SK-N-SH treated with all-trans-retinoic acid at 6 μM for 48 hours (cell line): ENCODE results near the gene RUFY3.

ENCODE experiments used
- BACH2 ChIP-seq: fragments of 250-450 bp; sonication (Bioruptor Pico); IDR thresholded peaks from 2 replicates; pipeline ENCODE4 v1.9.0; 2021; ENCODE audit warnings: mild to moderate bottlenecking, borderline replicate concordance
- ISL1 ChIP-seq: fragments of 250-450 bp; sonication (Bioruptor Pico); IDR thresholded peaks from 2 replicates; pipeline ENCODE4 v2.1.2; 2022; ENCODE audit warnings: mild to moderate bottlenecking, moderate library complexity
- ZFP3 ChIP-seq: fragments of 250-450 bp; sonication (Bioruptor Pico); IDR thresholded peaks from 2 replicates; pipeline ENCODE4 v1.5.0; 2020; ENCODE audit warnings: mild to moderate bottlenecking, moderate library complexity
- ZFP30 ChIP-seq: fragments of 450-650 bp; formaldehyde crosslinking; IDR thresholded peaks from 2 replicates; pipeline ENCODE4 v1.5.0; 2022; ENCODE audit warnings: mild to moderate bottlenecking, moderate library complexity
- ZNF70 ChIP-seq: fragments of 450-650 bp; formaldehyde crosslinking; IDR thresholded peaks from 2 replicates; pipeline ENCODE4 v1.5.0; 2020; ENCODE audit warnings: mild to moderate bottlenecking, moderate library complexity
- TF ChIP-seq, protein P1 (sequence below): fragments of 250-450 bp; sonication (Bioruptor Pico); IDR thresholded peaks from 2 replicates; pipeline ENCODE4 v1.8.0; 2021; ENCODE audit warnings: low read depth, mild to moderate bottlenecking, moderate library complexity, borderline replicate concordance
- TF ChIP-seq, protein P2 (sequence below): fragments of 250-450 bp; sonication (Bioruptor Pico); IDR thresholded peaks from 2 replicates; pipeline ENCODE4 v1.5.0; 2020; ENCODE audit warnings: mild to moderate bottlenecking, moderate library complexity

GRCh38 chr4:70688795-70689231 lies 33.0 kb upstream of the RUFY3 start:
- TF ChIP-seq BACH2 (CRISPR knock-in tag) (no peak), ZFP3 (CRISPR knock-in tag) (no peak), ZFP30 (CRISPR knock-in tag) (no peak), ISL1 (CRISPR knock-in tag) (no peak), ZNF70 (no peak)
- TF ChIP-seq, protein P1, sequence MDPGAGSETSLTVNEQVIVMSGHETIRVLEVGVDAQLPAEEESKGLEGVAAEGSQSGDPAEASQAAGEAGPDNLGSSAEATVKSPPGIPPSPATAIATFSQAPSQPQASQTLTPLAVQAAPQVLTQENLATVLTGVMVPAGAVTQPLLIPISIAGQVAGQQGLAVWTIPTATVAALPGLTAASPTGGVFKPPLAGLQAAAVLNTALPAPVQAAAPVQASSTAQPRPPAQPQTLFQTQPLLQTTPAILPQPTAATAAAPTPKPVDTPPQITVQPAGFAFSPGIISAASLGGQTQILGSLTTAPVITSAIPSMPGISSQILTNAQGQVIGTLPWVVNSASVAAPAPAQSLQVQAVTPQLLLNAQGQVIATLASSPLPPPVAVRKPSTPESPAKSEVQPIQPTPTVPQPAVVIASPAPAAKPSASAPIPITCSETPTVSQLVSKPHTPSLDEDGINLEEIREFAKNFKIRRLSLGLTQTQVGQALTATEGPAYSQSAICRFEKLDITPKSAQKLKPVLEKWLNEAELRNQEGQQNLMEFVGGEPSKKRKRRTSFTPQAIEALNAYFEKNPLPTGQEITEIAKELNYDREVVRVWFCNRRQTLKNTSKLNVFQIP (CRISPR knock-in tag), result no peak
- TF ChIP-seq, protein P2, sequence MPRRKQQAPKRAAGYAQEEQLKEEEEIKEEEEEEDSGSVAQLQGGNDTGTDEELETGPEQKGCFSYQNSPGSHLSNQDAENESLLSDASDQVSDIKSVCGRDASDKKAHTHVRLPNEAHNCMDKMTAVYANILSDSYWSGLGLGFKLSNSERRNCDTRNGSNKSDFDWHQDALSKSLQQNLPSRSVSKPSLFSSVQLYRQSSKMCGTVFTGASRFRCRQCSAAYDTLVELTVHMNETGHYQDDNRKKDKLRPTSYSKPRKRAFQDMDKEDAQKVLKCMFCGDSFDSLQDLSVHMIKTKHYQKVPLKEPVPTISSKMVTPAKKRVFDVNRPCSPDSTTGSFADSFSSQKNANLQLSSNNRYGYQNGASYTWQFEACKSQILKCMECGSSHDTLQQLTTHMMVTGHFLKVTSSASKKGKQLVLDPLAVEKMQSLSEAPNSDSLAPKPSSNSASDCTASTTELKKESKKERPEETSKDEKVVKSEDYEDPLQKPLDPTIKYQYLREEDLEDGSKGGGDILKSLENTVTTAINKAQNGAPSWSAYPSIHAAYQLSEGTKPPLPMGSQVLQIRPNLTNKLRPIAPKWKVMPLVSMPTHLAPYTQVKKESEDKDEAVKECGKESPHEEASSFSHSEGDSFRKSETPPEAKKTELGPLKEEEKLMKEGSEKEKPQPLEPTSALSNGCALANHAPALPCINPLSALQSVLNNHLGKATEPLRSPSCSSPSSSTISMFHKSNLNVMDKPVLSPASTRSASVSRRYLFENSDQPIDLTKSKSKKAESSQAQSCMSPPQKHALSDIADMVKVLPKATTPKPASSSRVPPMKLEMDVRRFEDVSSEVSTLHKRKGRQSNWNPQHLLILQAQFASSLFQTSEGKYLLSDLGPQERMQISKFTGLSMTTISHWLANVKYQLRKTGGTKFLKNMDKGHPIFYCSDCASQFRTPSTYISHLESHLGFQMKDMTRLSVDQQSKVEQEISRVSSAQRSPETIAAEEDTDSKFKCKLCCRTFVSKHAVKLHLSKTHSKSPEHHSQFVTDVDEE, result no peak
